Neural cell (in vitro differentiated cells): ENCODE measurements around the gene P2RY8.

Experiments used
- EP300 ChIP-seq: fragments of 450-650 bp; conservative IDR thresholded peaks from 2 replicates; pipeline ENCODE4 v1.6.1; 2014; ENCODE audit warnings: antibody characterized with exemption, mild to moderate bottlenecking, moderate library complexity; ENCODE audit not compliant: poor library complexity, severe bottlenecking
- EZH2 ChIP-seq: fragments of 200-600, 300-800 bp; shearing (Covaris generic), sonication (generic); IDR thresholded peaks from 2 replicates; pipeline ENCODE4 v1.6.1; 2014; ENCODE audit warnings: antibody characterized with exemption, low read length, borderline replicate concordance, mild to moderate bottlenecking; ENCODE audit not compliant: insufficient read depth, poor library complexity, severe bottlenecking
- MXI1 ChIP-seq: fragments of 450-650 bp; conservative IDR thresholded peaks from 2 replicates; pipeline ENCODE4 v1.6.1; 2014; ENCODE audit warnings: antibody characterized with exemption, mild to moderate bottlenecking; ENCODE audit not compliant: poor library complexity, severe bottlenecking
- POLR2AphosphoS5 ChIP-seq: IDR thresholded peaks from 2 replicates; pipeline ENCODE4 v1.6.1; 2012
- SMC3 ChIP-seq: fragments of 450-650 bp; conservative IDR thresholded peaks from 2 replicates; pipeline ENCODE4 v1.6.1; 2014; ENCODE audit warnings: antibody characterized with exemption, mild to moderate bottlenecking, moderate library complexity; ENCODE audit not compliant: poor library complexity
- TAF1 ChIP-seq: IDR thresholded peaks from 2 replicates; pipeline ENCODE4 v1.6.1; 2012; ENCODE audit warnings: low read depth
- TF ChIP-seq, protein P1 (sequence below): fragments of 450-650 bp; IDR thresholded peaks from 2 replicates; pipeline ENCODE4 v1.5.1; 2014; ENCODE audit warnings: antibody characterized with exemption, mild to moderate bottlenecking, moderate library complexity; ENCODE audit not compliant: poor library complexity, severe bottlenecking
- TF ChIP-seq, protein P2 (sequence below): IDR thresholded peaks from 2 replicates; pipeline ENCODE4 v1.6.1; 2012; ENCODE audit warnings: borderline replicate concordance

DNA sequence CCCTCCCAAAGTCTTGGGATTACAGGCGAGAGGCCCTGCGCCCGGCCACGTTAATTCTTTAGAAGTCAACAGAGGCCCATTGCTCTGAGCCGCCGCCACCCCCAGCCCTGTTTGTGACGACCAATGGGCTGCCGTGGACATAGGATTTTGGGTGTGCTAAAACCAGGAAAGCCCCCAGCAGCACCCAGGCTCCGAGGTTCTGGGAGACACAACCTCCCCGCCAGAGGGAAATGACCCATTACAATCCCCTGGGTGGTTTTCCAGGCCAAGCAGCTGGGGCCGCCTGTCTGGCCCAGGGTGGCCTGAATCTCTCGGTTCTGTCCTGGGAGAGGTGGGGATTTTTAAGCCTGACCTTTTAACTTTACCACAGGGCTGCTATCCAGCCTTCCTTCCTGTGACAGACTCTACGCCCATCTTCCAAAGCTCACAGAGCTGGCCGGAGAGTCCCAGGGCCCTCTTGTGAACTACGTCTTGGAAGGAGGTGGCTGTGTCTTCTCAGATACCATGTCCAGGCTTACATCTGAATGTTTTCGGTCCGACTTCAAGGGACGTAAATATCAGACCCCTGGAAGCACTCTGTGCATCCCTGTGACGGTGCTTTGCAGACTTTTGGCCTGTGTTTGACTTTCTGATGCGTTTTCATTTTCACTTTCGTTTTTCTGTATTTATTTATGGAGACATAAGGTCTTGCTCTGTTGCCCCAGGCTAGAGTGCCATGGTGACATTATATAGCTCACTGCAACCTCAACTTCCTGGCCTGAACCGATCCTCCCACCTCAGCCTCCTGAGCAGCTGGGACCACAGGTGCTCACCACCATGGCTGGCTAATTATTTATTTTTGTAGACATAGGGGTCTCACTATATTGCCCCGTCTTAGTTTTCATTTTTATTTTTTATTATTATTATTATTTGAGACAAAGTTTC is 36.0 kb downstream of the P2RY8 start:
- TF ChIP-seq TAF1 = no peak
- TF ChIP-seq, protein P1, sequence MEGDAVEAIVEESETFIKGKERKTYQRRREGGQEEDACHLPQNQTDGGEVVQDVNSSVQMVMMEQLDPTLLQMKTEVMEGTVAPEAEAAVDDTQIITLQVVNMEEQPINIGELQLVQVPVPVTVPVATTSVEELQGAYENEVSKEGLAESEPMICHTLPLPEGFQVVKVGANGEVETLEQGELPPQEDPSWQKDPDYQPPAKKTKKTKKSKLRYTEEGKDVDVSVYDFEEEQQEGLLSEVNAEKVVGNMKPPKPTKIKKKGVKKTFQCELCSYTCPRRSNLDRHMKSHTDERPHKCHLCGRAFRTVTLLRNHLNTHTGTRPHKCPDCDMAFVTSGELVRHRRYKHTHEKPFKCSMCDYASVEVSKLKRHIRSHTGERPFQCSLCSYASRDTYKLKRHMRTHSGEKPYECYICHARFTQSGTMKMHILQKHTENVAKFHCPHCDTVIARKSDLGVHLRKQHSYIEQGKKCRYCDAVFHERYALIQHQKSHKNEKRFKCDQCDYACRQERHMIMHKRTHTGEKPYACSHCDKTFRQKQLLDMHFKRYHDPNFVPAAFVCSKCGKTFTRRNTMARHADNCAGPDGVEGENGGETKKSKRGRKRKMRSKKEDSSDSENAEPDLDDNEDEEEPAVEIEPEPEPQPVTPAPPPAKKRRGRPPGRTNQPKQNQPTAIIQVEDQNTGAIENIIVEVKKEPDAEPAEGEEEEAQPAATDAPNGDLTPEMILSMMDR = no peak
- no peak for TF ChIP-seq EZH2
- TF ChIP-seq, protein P2, sequence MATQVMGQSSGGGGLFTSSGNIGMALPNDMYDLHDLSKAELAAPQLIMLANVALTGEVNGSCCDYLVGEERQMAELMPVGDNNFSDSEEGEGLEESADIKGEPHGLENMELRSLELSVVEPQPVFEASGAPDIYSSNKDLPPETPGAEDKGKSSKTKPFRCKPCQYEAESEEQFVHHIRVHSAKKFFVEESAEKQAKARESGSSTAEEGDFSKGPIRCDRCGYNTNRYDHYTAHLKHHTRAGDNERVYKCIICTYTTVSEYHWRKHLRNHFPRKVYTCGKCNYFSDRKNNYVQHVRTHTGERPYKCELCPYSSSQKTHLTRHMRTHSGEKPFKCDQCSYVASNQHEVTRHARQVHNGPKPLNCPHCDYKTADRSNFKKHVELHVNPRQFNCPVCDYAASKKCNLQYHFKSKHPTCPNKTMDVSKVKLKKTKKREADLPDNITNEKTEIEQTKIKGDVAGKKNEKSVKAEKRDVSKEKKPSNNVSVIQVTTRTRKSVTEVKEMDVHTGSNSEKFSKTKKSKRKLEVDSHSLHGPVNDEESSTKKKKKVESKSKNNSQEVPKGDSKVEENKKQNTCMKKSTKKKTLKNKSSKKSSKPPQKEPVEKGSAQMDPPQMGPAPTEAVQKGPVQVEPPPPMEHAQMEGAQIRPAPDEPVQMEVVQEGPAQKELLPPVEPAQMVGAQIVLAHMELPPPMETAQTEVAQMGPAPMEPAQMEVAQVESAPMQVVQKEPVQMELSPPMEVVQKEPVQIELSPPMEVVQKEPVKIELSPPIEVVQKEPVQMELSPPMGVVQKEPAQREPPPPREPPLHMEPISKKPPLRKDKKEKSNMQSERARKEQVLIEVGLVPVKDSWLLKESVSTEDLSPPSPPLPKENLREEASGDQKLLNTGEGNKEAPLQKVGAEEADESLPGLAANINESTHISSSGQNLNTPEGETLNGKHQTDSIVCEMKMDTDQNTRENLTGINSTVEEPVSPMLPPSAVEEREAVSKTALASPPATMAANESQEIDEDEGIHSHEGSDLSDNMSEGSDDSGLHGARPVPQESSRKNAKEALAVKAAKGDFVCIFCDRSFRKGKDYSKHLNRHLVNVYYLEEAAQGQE = no peak
- no peak for TF ChIP-seq EP300
- no peak for TF ChIP-seq SMC3
- TF ChIP-seq POLR2AphosphoS5 = no peak
- TF ChIP-seq MXI1 = no peak
